ENCODE data around the gene POLE2. TPM values are rescaled to one million over a fixed set of nuclear protein-coding genes. Genes with fewer than 3 reads are reported as not detected.

The POLE2 gene
- total RNA-seq, 1 donor from 2014 or later: 0.69 TPM

- Histone ChIP-seq H3K4me3 (no peak overlapping the region), H3K36me3 (peaks cover 14% of the 10 kb centered on the region), H3K27ac (replicated peaks) (no peak overlapping the region), H3K27me3 (ENCODE audit: low read depth) (no peaks in the 10 kb centered on the region), H3K9me3 (replicated peaks) (no peaks in the 10 kb centered on the region), H3K4me1 (no peaks in the 10 kb centered on the region)
- no peak for DNase-seq
- intact Hi-C loops (cut with micrococcal nuclease): no loop called here
- TF ChIP-seq CTCF (IDR thresholded peaks at IDR 0.05; ENCODE audit: borderline replicate concordance): no peak
Measured at GRCh38 chr14:49607583-49607982, 80.4 kb downstream of the POLE2 start.

- peak within 1 kb of the TSS; percentile 96 for H3K4me3 ChIP-seq
- intact Hi-C loops (cut with micrococcal nuclease): no loop called here
Measured at GRCh38 chr14:49598485-49599300, 89.3 kb downstream of the POLE2 start, which contains the start of gene LRR1. LRR1 (plus strand) TSS chr14:49598940; CDS start chr14:49599021, 81 bp downstream.

GRCh38 chr14:49598189-49598484 is 89.9 kb downstream of the POLE2 start:
- peak overlapping the region; percentile 96 for H3K27ac ChIP-seq (replicated peaks)
- peak overlapping the region; percentile 96 for H3K4me3 ChIP-seq
- intact Hi-C loops (cut with micrococcal nuclease): no loop called here
- peaks cover 44% of the 10 kb centered on the region for H3K4me1 ChIP-seq
- DNase-seq: no peak
- H3K36me3 ChIP-seq: peaks cover 1% of the 10 kb centered on the region
- TF ChIP-seq CTCF (IDR thresholded peaks at IDR 0.05; ENCODE audit: borderline replicate concordance): no peak
- H3K9me3 ChIP-seq (replicated peaks): no peaks in the 10 kb centered on the region
- H3K27me3 ChIP-seq (ENCODE audit: low read depth): no peaks in the 10 kb centered on the region

More at GRCh38 chr14:49598485-49599300, 89.3 kb downstream of the POLE2 start, which contains the start of gene LRR1:
- Histone ChIP-seq H3K27me3 (ENCODE audit: low read depth) (no peaks in the 10 kb centered on the region), H3K36me3 (peaks cover 4% of the 10 kb centered on the region), H3K27ac (replicated peaks) (peak within 1 kb of the TSS; percentile 96), H3K4me1 (peaks cover 44% of the 10 kb centered on the region), H3K9me3 (replicated peaks) (no peaks in the 10 kb centered on the region)
- no peak for TF ChIP-seq CTCF (IDR thresholded peaks at IDR 0.05; ENCODE audit: borderline replicate concordance)
- peak; percentile 88 for DNase-seq

- DNase-seq: no peak
- Histone ChIP-seq H3K4me3 (no peak overlapping the region), H3K27ac (replicated peaks) (peak overlapping the region; percentile 53), H3K27me3 (ENCODE audit: low read depth) (no peaks in the 10 kb centered on the region), H3K9me3 (replicated peaks) (no peaks in the 10 kb centered on the region), H3K4me1 (peaks cover 40% of the 10 kb centered on the region), H3K36me3 (no peaks in the 10 kb centered on the region)
- TF ChIP-seq CTCF (IDR thresholded peaks at IDR 0.05; ENCODE audit: borderline replicate concordance): no peak
- intact Hi-C loops (cut with micrococcal nuclease): no loop called here
Measured at GRCh38 chr14:49594347-49595091, 93.5 kb downstream of the POLE2 start.

Other genes with a start within 250 kb of the POLE2 start
- gene RPS29, start 101.8 kb downstream of the POLE2 start, total RNA-seq: 853 TPM
- gene LRR1, start 89.3 kb downstream of the POLE2 start, total RNA-seq: 4.6 TPM
- 141 TPM for gene RPL36AL, start 67.6 kb downstream of the POLE2 start, total RNA-seq
- gene MGAT2, start 67.4 kb downstream of the POLE2 start, total RNA-seq: 12.0 TPM
- gene DNAAF2, start 53.0 kb downstream of the POLE2 start, total RNA-seq: 6.2 TPM
- gene KLHDC1, start 4.9 kb upstream of the POLE2 start, total RNA-seq: 10.0 TPM
- 85.3 TPM for gene KLHDC2, start 79.9 kb upstream of the POLE2 start, total RNA-seq
- 52.7 TPM for gene NEMF, start 164.6 kb upstream of the POLE2 start, total RNA-seq
- 24.4 TPM for gene ARF6, start 204.9 kb upstream of the POLE2 start, total RNA-seq

Data from left ventricle myocardium inferior (tissue), 1 donor.